Fibroblast of lung (primary cell): ENCODE measurements around the gene HECW1. TPM values are rescaled to one million over a fixed set of nuclear protein-coding genes. Genes with fewer than 3 reads are reported as not detected.

Source experiments
- DNase-seq, 2 donors: peaks; one replicate each; pipeline versions ENCODE4 v3.0.0 to v3.0.0-alpha.2; 2010; ENCODE audit warnings: low read depth in 2 of 2
- H2AFZ ChIP-seq: 2 replicates; pipeline ENCODE4 v1.5.1; 2012; ENCODE audit warnings: low read length, control low read depth, inconsistent platforms
- H3K27ac ChIP-seq: 2 replicates; pipeline ENCODE4 v1.5.1; 2011; ENCODE audit warnings: low read length, control low read depth; ENCODE audit not compliant: insufficient read depth
- H3K27me3 ChIP-seq: 2 replicates; pipeline ENCODE4 v1.5.1; 2011; ENCODE audit warnings: mild to moderate bottlenecking, low read length; ENCODE audit not compliant: control insufficient read depth, insufficient read depth
- H3K36me3 ChIP-seq: 2 replicates; pipeline ENCODE4 v1.5.1; 2011; ENCODE audit warnings: low read length; ENCODE audit not compliant: control insufficient read depth, insufficient read depth
- H3K4me1 ChIP-seq: 2 replicates; pipeline ENCODE4 v1.5.1; 2011; ENCODE audit warnings: low read length; ENCODE audit not compliant: control insufficient read depth, insufficient read depth; ENCODE audit errors: extremely low read depth
- H3K4me2 ChIP-seq: 2 replicates; pipeline ENCODE4 v1.5.1; 2011; ENCODE audit warnings: low read length, control low read depth; ENCODE audit not compliant: insufficient read depth; ENCODE audit errors: extremely low read depth
- H3K4me3 ChIP-seq, 4 experiments: fragments of 200-600 bp in 1 of 4; sonication (generic) in 1 of 4; replicated peaks in 1 of 4; 2 replicates each; pipeline ENCODE4 v1.5.1; 2011 to 2016; ENCODE audit warnings: low read length in 4 of 4, low read depth in 3 of 4, mild to moderate bottlenecking in 3 of 4, control low read depth in 2 of 4, inconsistent platforms in 1 of 4, mixed read lengths in 1 of 4; ENCODE audit not compliant: insufficient read depth in 1 of 4; ENCODE audit errors: control extremely low read depth in 1 of 4
- H3K79me2 ChIP-seq: 2 replicates; pipeline ENCODE4 v1.5.1; 2012; ENCODE audit warnings: mild to moderate bottlenecking, low read length, inconsistent platforms; ENCODE audit not compliant: control insufficient read depth, insufficient read depth
- H3K9ac ChIP-seq: 2 replicates; pipeline ENCODE4 v1.5.1; 2011; ENCODE audit warnings: mild to moderate bottlenecking, low read length, control low read depth; ENCODE audit not compliant: insufficient read depth
- H3K9me3 ChIP-seq: 2 replicates; pipeline ENCODE4 v1.5.1; 2012; ENCODE audit warnings: low read depth, low read length; ENCODE audit not compliant: control insufficient read depth, insufficient read depth
- H4K20me1 ChIP-seq: 2 replicates; pipeline ENCODE4 v1.5.1; 2011; ENCODE audit warnings: low read length; ENCODE audit not compliant: control insufficient read depth, insufficient read depth; ENCODE audit errors: extremely low read depth
- CTCF ChIP-seq, 2 donors: IDR thresholded peaks in 1 of 2; conservative IDR thresholded peaks in 1 of 2; 1 replicate in 1 of 2; 2 replicates in 1 of 2; pipeline ENCODE4 v1.5.1; 2011 to 2012; ENCODE audit warnings: low read length in 2 of 2, control low read depth in 1 of 2, inconsistent platforms in 1 of 2, low read depth in 1 of 2, mild to moderate bottlenecking in 1 of 2
- EZH2 ChIP-seq: IDR thresholded peaks from 2 replicates; pipeline ENCODE4 v1.5.1; 2012; ENCODE audit warnings: low read length, control low read depth, mild to moderate bottlenecking; ENCODE audit errors: missing control alignments
- polyA plus RNA-seq, 2 donors: library from polyadenylated mRNA; depleted of rRNA in 1 of 2; stranded (reverse) in 1 of 2; unstranded in 1 of 2; fragments of >200 nt; gene quantifications; 2 replicates each; pipeline ENCODE4 v1.2.1, GENCODE V29; 2011 to 2012; ENCODE audit warnings: missing spikeins in 1 of 2
- total RNA-seq: library from RNA; depleted of rRNA; stranded (reverse); fragments of >200 nt; gene quantifications from 2 replicates; pipeline ENCODE4 v1.2.1, GENCODE V29; 2014

Gene HECW1
- total and polyA plus RNA-seq, 2 donors (not counting 1 experiment from before 2014, with no cell fraction given), result 1.1 to 6.1 TPM

DNA sequence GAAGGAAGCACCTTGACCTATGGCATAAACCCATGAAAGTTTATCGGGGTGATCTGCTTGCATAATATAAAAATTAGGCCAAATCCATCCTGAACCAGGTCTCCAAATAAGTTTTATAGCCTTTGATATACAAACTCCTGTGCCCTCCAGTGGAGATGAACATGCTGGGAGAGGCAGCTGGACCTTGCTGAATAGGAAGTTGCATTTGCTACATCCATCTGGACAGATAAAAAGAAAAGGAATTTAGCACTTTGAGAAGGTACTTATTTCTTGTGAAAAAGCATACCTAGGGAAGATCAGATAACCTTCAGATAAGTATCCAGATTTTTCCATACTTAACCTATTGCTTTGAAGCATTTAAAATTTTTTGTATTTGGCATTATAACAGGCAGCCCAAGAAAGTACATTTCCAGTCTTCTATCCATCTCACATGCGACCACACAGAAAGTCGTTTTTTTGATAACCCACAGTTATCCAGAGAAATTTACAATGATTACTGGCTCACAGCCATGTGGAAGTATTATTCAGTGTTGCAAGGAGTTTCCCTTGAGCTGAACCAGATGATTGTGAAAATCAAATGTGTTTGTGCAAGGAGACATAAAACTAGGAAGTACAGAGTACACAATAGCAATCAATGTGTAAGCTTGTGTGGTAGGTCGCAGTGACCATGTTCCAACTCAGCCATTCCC is 346.0 kb downstream of the HECW1 start:
- no peak overlapping the region for H3K27ac ChIP-seq
- H3K79me2 ChIP-seq, result no peaks in the 10 kb centered on the region
- TF ChIP-seq CTCF (conservative IDR thresholded peaks at IDR 0.05 in 1 of 2, IDR thresholded peaks at IDR 0.05 in 1 of 2; ENCODE audit: low read depth in 1 of 2, low read length in 2 of 2) (no peak), EZH2 (no peak)
- H3K36me3 ChIP-seq, result no peaks in the 10 kb centered on the region
- H2AFZ ChIP-seq, result no peak overlapping the region
- no peak for DNase-seq
- H4K20me1 ChIP-seq, result no peaks in the 10 kb centered on the region
- H3K27me3 ChIP-seq, result no peaks in the 10 kb centered on the region
- H3K4me2 ChIP-seq, result no peak overlapping the region
- H3K9ac ChIP-seq, result no peak overlapping the region
- no peaks in the 10 kb centered on the region for H3K4me1 ChIP-seq
- H3K4me3 ChIP-seq, result no peak overlapping the region
- no peaks in the 10 kb centered on the region for H3K9me3 ChIP-seq

DNA sequence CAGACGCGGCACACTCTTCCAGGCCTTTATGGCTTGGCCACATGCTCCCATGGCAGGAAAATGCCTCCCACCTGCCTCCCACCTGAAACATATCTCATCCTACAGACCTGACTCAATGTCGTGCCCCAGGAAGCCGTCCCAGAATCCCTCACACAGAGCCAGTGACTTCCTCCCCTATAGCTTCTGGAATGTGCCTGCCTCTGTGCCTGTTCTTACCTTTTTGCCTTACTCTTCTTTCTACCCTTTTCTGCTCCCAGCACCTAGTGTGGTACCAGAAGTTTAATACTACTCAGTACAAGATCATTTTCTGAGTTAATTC is 346.5 kb downstream of the HECW1 start:
- no peak for TF ChIP-seq EZH2
- no peak overlapping the region for H3K9ac ChIP-seq
- no peaks in the 10 kb centered on the region for H3K27me3 ChIP-seq
- H3K9me3 ChIP-seq, result no peaks in the 10 kb centered on the region
- no peaks in the 10 kb centered on the region for H3K4me1 ChIP-seq
- no peaks in the 10 kb centered on the region for H4K20me1 ChIP-seq
- no peaks in the 10 kb centered on the region for H3K36me3 ChIP-seq
- no peak overlapping the region for H3K4me2 ChIP-seq
- no peak for DNase-seq
- H3K27ac ChIP-seq, result no peak overlapping the region
- H2AFZ ChIP-seq, result no peak overlapping the region
- no peaks in the 10 kb centered on the region for H3K79me2 ChIP-seq
- H3K4me3 ChIP-seq, result no peak overlapping the region

- H3K9ac ChIP-seq, result no peak overlapping the region
- H3K27me3 ChIP-seq, result no peaks in the 10 kb centered on the region
- no peak overlapping the region for H3K27ac ChIP-seq
- no peaks in the 10 kb centered on the region for H3K9me3 ChIP-seq
- no peaks in the 10 kb centered on the region for H3K4me1 ChIP-seq
- no peak for DNase-seq
- no peak overlapping the region for H3K4me3 ChIP-seq
- no peak for TF ChIP-seq EZH2
- H4K20me1 ChIP-seq, result no peaks in the 10 kb centered on the region
- no peak overlapping the region for H2AFZ ChIP-seq
- H3K79me2 ChIP-seq, result no peaks in the 10 kb centered on the region
- no peak overlapping the region for H3K4me2 ChIP-seq
- H3K36me3 ChIP-seq, result no peaks in the 10 kb centered on the region
Observed at GRCh38 chr7:43460733-43461348, 348.4 kb downstream of the HECW1 start.
